NCI-H2227 (cell line): ENCODE results near the gene IGFL4.
"Not testable (repeated sequence)": the region's sequence is repeated elsewhere in the genome, so short reads cannot be mapped to it uniquely, and the experiment has no call there.

ENCODE experiments used
- DNase-seq: peaks from one replicate; lab custom pipeline; 2025; ENCODE audit not compliant: unreplicated experiment; lab: John Stamatoyannopoulos, UW

Gene IGFL4

DNA sequence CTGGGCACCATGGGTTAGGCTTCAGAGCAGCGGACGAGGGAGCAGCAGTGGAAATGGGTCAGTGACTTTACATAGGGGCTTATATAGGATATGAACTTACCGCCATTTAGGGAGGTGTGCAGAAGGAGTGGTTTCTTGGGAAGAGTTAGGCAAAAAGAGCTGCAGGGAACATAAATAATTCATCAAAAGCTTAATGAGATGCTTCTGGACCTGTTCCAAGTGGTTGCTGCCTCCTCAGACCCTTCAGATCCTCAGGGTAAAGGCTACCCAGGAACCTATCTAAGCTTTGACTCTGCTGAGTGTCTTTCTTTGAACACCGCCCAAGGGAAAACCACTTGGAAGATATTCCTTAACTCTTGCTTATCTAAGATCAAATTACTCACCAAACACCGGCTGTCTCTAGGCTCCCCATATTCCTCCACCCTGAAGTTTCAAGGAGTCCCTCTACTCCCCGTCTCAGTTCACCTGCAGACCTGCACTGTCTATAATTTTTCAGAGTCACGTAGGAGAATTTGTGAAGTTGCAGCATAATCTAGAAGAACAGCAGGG is at the start of gene IGFL4:
IGFL4 (minus strand) TSS at position 51 of the 549 bp plus-strand sequence; CDS start at position 11, 40 bp downstream.
- DNase-seq = no peak

DNA sequence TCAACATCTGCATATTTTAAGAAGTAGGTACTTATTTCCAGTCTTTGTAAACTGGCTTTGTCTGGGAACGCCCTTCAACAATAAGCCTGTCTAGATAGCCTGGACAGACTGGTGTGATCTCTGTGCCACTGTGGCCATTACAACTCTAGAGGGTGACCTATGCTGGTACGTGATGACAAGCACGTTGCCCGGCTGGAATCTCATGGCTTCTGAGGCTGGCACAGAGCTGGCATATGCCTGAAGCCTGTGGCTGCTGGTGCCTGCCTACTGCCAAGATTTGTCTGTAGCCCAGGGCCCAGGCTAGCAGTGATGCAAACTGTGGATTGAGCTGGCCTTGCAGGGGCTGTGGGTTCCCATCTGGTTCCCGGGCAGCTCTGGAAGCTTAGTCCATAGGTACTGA is 49.6 kb upstream of the IGFL4 start:
- DNase-seq = no peak

DNA sequence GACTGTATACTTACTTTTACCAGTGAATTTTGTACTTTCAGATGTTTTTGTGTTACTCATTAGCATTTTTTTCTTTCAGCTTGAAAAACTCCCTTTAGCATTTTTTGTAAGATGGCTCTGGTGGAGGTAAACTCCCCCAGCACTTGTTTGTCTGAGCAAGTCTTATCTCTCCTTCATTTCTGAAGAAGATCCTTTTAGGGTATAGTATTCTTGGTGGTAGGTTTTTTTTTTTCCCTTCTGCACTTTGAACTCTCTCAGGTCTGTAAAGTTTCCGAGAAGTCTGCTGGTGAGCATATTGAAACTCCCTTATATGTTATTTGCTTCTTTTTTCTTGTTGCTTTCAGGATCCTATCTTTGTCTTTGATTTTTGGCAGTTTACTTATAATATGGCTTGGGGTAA is 48.6 kb upstream of the IGFL4 start:
- DNase-seq = no peak

DNA sequence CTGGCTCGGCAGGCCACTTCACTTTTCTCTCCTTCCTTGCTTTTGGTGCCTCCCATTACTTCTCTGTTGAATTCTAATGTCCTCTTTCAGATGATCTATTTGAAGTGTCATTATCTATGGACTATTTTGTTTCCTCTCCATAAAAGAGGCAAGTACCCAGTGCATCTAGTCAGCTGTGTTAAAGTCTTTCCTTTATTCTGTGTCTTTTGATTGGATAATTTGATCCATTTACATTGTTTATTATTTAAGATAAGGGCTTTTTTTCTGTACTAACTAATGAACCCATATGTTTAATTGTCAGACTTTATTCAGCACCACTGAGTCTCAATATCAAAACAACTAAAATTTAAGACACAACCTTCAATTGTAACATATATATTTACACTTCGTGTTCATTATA is 47.3 kb upstream of the IGFL4 start:
- no peak for DNase-seq

DNA sequence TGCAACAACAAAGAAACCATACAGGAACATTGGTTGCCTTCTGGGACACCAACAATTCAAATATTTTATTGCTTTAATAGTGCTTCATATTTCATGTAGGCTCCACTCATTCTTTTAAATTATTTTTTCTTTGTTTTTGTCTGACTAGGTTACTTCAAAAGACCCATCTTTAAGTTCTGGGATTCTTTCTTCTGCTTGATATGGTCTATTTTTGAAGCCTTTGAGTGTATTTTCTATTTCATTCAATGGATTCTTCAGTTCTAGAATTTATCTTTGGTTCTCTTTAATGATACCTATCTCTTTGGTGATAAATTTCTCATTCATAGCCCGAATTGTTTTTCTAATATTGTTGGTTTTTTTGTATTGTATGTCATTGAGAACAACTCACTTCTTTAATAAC is 45.1 kb upstream of the IGFL4 start:
- DNase-seq = no peak

DNA sequence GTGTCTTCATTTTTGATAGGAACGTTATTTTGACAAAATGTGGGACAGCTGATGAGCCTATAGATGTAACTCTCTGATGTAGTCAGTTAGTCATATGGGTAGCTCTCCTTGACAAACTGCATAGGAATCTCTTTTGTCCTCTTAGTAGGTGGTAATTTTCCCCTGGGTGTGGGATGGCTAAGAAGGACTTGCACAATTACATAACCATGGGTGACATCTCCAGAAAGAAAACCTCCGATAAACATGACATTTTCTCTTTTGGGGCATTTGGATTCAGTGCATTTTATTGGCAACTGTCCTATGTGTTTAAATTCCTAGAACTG is 41.9 kb upstream of the IGFL4 start:
- DNase-seq = no peak

DNA sequence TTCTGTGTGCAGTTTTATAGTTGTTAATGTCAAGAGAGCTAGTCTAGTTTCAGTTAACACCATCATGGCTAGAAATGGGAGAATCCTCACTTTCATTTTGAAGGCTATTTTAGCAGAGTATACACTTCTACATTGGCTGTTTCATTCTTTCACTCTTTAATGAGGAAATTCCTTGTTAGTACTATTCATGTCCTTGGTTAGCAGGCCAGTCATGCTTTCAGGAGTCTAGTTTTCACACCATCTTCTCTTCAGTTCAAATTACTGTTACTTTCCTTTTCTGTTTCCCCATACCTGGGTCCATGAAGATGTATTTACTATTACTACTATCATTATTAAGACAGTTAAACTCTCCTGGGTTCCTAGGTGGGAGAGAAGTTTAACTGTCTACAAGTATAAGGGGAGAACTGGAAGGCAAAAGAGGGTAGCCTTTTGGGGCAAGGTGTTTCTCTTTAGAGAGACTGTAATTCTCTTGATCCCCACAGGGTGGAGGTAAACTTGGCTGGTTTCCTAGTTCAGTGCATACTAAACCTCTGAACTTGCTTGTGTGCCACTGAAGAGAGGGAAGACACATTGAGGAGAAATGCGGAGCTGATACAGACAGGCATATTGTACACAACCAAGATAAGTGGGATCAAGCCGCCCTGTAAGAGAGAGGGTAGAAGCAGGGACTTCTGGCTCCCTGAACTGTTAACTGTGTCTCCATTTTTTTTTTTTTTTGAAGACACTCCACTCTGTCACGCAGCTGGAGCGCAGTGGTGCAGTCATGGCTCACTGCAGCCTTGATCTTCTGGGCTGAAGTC is 41.3 kb upstream of the IGFL4 start:
- DNase-seq = no peak

DNA sequence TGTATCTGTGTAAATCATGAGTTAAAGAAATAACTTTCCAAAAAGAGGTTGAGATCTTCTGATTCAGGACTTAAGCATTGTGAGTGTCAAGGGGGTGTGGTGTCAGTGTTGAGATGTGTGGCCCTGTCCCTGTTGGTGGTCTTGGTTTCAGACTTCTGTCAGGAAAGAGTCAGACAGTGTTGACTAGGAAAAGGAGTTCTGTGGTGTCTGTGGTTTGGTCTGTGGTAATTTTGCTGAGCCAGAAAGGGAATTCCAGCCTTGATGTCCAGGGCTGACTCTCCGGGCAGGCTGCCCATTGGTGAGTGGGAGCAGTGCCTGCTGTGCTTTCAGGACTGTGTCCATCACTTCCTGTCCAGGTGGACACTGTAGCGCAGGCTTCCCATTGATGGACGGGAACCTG is 39.8 kb upstream of the IGFL4 start:
- DNase-seq = no peak

DNA sequence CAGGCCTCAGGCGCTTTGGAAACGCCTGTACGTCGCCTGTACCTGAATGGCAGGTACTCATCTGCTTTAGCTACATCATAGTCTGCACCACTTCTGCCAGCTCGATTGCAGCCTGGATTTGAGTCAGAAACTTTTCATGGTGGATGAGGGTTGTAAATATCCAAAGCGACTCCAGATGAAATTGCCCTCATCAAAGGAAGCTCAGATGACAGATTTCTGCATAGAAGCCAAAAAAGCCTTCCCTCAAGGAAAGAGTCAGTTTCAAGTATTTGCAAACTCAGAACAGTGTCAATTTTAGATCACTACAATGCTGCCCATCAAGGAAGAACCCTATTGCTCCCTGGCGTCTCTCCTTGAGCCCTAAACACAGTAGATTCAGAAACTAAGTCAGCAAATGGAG is 38.8 kb upstream of the IGFL4 start:
- no peak for DNase-seq

DNA sequence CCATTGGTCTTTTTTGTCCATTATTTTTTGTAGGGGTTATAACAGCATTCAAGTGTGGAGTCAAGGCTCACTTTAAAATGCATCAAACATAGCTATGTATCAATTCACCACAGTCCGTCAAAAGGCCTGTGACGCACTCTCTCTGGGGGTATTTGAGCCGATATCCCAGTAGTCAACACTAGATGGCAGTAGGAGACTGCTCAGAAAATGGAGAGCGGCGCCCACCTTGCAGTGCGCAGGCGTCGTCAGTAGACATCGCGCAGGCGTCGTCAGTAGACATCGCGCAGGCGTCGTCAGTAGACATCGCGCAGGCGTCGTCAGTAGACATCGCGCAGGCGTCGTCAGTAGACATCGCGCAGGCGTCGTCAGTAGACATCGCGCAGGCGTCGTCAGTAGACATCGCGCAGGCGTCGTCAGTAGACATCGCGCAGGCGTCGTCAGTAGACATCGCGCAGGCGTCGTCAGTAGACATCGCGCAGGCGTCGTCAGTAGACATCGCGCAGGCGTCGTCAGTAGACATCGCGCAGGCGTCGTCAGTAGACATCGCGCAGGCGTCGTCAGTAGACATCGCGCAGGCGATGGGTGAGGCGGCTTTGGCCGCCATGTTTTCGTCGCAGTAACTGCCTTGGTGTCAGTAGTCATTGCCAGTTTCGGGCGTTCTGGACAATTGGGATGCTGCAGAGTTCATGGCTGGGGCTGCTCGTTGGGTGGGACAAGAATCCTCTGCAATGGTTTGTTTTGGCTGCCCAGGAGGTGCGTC is 38.0 kb upstream of the IGFL4 start:
- DNase-seq = not testable (repeated sequence)

DNA sequence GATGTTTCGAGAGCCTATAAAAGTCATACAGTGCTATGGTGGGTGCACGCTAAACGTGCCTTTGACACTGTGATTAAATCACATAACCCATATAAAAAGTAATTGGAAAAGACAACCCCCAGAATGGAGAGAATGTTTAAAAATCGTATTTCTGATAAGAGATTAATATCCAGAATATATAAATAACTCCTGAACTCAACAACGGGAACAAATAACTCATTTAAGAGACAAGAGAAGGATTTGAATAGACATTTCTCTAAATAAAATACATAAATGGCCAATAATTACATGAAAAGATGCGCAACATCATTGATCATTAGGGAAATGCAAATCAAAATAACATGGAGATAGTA is 37.0 kb upstream of the IGFL4 start:
- DNase-seq = no peak

DNA sequence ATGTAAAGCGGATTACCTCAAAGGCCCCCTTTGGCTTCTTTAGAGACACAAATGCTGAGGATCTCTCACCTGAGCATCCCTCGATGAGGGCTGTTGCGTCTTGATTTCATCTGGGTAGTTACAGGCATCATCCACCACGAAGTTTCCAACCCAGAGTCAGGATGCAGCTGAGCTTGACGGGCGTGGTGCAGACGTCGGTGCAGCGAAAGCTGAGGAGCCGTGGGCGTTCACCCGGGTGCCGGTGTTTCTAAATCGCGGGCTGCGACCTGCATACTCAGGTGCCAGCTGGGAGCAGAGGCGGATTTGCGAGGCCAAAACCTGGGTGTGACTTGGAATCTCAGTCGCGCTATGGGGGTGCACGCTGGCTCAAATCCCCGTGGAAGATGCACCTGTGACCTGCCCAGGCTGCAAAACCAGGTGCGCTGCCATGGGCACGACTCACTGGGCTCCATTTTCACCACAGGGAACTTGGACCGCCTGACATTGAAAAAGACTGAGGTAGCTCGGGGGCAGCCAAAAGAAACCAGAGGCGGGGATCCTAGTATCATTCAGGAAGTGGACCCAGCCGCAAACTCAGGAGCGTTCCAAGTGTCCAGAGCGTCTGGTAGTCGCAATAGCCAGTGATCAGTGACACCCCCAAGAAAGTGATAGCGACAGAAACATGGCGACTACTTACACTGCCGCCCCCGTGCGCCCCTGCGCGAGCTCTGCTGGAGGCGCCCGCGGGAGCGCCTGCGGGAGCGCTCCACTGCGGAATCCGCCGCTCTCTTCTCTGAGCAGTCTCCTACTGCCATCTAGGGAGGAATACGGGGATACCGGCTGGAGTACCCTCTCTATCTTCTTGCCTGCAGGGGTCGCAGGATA is 36.4 kb upstream of the IGFL4 start:
- DNase-seq = peak; percentile 85

DNA sequence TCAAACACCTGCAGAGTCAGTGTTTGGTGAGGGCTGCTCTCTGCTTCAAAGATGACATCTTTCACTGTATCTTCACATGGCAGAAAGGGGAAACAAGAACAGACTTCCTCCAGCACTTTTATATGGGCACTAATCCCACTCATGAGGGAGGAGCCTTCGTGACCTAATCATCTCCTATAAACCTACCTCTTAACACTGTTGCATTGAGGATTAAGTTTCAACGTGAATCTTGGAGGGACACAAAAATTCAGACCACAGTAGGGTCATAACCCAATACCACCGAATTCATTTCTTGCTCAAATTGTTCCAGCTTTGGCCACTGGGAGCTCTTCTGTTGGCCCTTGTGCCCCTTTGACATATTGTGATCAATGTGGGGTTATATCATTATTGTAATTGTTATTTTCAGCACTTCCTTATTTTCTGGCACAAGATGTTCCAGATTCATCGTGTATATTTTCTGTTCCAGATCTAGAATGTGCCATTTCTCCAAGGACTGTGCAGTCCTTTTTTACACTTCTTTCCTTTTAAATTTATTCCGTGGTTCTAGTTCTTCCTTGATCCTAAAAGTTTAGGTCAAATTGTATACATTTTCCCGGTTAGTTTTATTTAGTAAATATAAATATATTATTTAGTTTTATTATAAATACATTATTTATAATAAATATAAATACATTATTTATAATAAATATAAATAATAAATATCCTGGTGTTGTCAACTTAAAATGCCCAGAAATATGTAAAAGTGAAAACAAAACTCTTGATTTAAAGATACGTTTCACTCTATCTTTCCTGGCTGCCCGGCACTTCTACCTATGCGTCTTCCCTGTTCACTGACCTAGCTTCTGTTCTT is 35.5 kb upstream of the IGFL4 start:
- no peak for DNase-seq

DNA sequence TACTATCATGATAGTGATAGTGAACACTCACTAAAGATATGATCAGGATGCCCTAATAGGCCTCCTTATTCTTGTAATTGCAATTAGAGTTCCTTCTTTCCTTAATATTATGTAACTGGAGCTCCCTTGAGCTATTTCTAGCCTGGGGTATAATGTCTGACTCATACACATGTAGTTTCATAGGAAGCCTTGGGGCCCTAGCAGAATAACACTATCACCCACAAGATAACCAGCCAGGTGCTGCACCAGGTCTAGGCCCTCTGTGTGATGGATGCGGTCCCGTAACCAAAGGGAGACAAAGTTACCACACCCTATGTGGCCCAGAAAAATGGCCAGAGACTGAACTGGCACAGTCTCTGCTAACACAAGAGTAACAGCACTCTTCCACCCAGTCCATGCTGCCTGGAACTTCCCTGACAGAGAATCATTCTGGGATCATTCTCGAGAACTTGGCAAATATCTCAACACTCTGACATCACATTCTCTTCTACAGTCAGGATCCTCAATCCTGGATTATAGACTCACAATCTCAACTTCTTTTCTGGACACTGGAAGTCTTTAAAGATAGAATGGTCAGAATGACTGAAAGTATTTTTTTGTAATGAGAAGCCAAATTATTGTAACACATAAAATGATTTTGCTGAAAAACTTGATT is 32.6 kb upstream of the IGFL4 start:
- no peak for DNase-seq

DNA sequence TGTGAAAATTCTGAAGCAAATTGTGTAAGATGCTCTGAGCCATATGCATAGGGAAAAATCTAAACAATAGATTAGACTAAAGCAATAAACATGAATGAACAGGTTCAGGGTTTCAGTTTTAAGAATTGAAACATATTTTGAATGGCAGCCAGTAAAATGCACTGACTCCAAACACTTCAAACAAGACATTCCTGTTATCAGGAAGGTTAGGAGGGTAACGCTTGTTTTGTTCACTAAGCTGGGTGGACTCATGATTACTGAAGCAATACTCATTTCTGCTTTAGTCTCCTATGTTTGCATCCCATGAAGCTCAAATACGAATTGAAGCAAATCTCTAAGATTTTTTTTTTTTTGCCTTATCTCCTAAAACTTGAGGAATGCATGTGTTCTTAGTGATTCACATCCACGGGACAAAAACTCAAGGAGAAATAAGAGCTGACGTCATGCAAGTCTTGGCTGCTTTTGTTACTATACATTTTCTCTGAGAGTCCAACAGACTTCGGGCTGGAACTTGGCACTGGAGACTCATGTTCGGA is 29.1 kb upstream of the IGFL4 start:
- DNase-seq = no peak

DNA sequence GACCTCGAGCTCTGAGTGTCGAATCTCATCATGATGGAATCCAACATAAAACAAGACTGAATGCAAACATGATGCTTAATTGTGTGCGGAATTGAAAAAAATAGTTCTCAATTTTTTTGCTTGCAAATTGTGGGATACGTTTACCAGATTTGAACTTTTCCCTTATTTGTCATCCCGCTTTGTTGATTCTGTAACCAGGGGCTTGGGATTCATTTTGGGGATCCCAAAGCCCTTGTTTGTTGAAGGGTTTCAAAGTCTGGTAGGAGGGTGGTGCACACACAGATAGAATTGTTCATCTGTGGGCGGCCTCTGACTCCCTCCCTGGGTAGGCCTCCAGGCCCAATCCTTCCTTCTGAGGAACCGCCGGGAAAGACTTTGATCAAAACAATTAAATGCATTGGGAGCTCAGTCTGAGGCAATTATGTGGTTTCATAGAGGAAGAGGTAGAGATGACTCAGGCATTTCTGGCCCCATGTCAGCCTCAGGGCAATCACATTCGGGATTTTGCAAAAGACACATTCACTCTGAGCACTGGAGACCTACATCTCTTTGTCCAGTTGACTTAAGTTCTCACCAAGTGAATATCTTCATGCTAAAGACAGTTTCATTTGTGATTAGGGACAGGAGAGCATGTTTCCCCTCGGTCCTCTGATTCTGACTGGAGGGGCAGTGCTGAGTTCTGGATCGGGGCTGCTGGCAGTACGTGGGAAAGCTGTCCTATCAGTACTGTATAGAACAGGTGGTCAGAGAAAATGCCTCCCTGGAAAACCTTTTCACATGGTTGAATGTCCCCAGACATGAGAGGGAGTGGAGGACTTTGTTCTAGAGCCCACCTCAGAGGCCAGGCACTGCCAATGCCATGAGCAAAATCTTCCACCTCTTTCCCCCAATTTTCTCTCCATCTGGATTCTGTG is 27.8 kb upstream of the IGFL4 start:
- DNase-seq = no peak

DNA sequence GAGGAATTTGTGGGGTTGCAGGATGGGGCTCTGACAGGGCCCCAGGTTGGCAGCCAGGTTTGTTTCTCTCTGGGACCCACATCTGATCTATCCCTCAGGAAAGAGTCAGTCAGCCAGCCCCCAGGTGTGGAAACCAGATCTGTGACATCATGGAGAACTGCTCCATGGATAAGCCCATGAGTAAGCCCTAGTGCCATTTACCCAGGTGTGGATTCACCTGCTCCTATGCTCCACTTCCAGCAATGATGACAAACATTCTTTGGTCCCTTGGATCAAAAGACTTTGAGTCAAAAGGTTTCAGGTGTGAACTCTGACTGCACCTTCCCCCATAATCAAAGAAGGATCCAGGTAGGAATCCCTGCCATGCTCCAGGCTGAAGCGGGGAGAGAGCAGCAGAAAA is 26.9 kb upstream of the IGFL4 start:
- DNase-seq = no peak

DNA sequence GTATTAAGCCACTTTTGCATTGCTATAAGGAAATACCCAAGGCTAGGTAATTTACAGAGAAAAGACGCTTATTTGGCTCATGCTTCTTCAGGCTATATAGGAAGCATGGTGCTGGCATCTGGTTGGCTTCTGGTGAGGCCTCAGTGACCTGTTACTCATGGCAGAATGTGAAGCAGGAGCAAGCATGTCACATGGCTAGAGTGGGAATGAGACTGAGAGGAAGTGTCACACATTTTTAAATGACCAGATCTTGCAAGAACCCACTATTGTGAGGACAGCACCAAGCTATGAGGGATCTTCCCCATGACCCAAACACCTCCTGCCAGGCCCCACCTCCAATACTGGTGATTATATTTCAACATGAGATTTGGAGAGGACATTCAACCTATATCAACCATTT is 25.7 kb upstream of the IGFL4 start:
- no peak for DNase-seq
